VCaP (cell line): Measurements from ENCODE around the gene MYO1F.

Experiments
- H3K27ac ChIP-seq: fragments of 450-650 bp; 2 replicates; pipeline ENCODE4 v1.5.1; 2017
- TF ChIP-seq, protein P1 (sequence below): fragments of 450-650 bp; conservative IDR thresholded peaks from 2 replicates; pipeline ENCODE4 v1.5.1; 2017; ENCODE audit warnings: mild to moderate bottlenecking, moderate library complexity

MYO1F gene

DNA sequence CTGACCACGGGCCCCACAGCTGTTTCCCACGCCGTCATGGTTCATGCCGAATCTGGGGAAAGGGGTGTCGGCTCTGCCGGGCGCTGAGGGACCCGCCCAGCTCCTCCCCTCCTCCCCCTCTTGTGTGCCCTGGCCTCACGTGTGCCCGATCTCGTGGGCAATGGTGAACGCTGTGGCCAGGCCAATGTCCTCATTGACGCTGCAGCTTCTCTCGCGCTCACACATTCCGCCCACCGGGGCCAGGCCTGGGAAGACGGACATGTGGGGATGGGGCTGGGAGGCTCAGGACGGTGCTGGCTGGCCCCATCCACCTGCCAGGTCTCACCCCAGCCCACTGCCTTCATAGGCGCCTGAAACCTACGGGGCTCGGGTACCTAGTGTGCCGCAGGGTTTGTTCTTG lies 18.9 kb upstream of the MYO1F start:
- no peak overlapping the region for H3K27ac ChIP-seq

DNA sequence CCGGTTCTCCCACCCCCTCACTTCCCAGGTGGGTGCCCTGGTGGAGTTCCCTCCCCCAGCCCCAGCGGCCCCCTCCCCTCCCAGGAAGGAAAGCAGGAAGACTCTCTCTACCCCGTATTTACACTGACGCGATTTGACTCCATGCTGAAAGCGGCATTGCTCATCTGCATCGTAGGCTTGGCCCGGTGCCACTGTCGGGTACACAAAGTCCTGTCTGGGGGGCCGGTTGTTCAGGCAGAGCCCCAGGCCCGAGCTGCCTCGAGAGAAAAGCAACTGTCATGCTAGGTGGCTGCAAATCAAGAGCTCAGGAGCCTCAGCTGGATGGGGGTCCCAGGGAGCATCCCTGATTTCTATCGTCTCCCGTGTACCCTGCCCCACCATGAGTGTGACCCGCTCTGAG lies 18.4 kb upstream of the MYO1F start:
- TF ChIP-seq, protein P1, sequence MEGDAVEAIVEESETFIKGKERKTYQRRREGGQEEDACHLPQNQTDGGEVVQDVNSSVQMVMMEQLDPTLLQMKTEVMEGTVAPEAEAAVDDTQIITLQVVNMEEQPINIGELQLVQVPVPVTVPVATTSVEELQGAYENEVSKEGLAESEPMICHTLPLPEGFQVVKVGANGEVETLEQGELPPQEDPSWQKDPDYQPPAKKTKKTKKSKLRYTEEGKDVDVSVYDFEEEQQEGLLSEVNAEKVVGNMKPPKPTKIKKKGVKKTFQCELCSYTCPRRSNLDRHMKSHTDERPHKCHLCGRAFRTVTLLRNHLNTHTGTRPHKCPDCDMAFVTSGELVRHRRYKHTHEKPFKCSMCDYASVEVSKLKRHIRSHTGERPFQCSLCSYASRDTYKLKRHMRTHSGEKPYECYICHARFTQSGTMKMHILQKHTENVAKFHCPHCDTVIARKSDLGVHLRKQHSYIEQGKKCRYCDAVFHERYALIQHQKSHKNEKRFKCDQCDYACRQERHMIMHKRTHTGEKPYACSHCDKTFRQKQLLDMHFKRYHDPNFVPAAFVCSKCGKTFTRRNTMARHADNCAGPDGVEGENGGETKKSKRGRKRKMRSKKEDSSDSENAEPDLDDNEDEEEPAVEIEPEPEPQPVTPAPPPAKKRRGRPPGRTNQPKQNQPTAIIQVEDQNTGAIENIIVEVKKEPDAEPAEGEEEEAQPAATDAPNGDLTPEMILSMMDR, result no peak
- no peak overlapping the region for H3K27ac ChIP-seq

More for the DNA sequence above, 18.9 kb upstream of the MYO1F start:
- TF ChIP-seq, protein P1, result no peak

DNA sequence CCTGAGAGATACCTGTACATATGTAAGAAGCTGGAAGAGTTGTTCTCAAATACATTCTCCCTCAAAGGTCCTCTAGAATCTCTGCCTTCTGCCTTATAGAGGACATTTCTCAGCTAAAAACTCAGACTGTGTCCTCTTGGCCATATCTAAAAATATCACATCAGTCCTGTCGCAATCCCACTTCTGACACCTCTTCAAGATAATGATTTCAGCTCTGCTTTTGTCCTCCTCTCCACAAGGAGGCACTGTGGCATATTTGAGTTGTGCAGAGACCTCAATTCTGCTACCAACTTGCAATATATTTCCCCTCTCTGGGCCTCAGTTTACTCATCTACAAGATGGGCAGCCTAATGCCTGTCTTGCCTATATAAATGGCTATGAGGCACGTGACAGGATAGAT lies 16.7 kb upstream of the MYO1F start:
- no peak overlapping the region for H3K27ac ChIP-seq
- TF ChIP-seq, protein P1, result no peak

DNA sequence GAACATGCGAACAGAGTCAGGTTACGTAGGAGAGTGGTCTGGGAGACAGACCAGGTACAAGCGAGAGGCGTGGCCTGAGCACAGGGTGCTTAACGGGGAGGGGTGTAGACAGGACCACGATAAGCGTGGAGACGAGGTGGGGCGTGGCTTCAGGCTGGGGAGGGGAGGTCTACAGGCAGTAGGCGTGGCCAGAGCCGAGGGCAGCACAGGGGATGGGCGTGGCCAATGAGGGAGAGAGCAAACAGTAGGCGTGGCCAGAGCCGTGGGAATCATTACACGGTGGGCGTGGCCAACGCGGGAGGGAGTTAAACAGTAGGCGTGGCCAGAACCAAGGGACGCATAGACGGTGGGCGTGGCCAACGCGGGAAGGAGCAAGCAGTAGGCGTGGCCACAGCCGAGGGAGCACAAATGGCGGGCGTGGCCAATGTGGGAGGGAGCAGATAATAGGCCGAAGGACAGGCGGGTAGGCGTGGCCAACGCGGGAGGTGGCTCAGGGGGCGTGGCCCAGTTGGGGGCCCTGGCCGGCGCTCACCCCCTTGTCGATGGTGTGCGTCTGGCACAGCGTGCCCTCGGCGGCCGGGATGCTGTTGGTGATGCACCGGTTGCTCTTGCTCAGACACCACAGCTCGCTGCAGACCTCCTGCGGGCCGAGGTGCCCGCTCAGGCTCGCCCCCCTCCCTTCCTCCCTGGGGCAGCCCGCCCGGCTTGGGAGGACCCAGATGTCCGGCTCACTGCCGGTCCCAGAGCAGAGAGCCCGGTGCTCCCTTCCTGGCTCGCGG lies 15.2 kb upstream of the MYO1F start:
- H3K27ac ChIP-seq, result no peak overlapping the region

DNA sequence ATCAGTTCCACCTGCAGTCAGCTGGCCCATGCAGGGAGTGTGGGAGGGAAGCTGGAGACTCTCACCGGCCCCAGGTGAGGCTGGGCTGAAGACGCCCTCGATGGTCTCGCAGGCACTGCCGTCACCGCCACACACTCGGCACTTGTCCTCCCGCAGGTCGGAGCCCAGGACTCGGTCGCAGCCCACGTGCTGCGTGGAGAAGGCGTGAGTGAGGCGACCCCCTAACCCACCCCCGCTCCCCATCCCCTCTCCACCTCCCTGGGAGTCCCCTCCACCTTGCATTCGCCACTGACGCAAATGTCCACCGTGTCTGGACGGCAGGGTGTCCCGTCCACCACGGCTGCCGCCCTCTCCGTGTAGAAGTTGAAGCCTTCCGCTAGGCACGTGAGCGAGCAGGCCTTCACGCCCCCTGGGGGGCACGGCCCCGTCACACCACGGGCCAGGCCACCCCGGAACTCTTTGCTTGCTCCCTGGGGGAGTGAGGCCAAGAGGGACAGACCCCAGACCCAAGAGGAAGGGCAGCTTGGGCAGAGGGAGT lies 12.0 kb upstream of the MYO1F start:
- TF ChIP-seq, protein P1, result no peak
- H3K27ac ChIP-seq, result no peak overlapping the region

More for the DNA sequence above, 15.2 kb upstream of the MYO1F start:
- TF ChIP-seq, protein P1, result no peak

DNA sequence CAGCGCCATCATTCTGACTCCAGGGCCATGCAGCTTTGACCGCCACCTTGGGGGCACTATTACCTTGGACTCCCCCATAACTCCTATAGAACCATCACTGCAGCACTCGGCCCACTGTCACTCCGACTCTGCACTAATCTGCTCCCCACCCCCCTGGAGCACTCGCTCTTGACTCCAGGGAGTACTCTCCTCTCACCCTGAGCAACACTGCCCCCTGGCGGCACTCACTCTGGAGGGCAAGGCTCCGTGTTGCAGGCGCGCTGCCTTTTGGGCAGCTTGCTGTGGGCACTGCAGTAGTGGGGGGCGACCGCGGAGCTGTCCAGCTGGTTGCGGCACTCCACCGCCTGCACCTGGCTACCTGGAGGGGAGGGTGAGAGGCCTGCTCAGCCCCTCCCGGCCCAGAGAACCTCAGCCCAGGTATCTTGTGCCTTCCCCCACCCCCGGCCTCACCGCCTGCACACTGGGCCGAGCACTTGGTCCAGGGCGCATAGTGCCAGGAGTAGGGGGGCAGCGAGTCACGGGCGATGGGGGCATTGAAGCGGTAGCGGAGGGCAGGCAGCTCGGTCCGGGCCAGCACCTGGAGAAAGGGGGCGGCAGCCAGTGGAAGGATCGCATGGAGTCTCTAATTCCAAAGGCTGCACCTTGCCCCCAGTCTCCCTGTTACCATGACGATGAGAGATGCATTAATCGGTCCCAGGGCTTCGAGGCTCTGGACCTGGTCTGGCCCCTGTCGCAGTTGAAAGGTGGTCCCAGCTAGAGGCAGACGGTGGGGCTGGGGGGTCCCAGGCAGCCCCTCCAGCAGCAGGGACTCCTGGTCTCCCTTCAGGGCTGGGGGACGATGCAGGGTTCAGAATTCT lies 8.9 kb upstream of the MYO1F start:
- no peak overlapping the region for H3K27ac ChIP-seq
- TF ChIP-seq, protein P1, result peak; percentile 72
